ENCODE results near the gene PCBP3.

PCBP3 gene

DNA sequence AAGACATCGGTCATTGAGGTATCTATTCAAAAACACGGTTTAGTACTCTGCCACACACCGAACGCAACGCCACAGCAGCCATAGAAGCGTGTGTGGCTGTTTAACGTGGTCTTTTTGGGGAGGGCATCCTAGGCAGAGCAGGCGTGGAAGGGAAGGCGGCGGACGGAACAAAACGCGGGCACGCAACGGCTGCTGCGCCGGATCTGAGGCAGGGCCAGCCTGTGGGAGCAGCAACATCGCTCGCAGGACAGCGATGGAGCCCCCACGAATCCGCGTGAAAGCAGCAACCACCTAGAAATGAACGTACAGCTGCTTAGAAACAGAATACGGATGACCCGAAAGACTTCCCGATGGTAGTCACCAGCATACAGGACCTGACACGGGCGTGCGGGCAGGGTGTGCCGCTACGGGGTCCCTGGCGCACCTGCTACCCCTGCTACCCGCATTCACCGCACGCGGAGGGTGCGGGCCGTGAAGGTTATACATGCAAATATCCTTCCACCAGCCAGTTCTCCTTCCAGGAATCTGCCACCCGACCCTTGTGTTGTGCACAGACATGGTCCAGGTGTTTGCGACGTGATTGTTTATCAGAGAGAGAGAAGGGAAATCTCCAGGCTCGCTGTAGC lies 223.6 kb downstream of the PCBP3 start:
- DNase-seq, result peak; percentile 14 to 58

DNA sequence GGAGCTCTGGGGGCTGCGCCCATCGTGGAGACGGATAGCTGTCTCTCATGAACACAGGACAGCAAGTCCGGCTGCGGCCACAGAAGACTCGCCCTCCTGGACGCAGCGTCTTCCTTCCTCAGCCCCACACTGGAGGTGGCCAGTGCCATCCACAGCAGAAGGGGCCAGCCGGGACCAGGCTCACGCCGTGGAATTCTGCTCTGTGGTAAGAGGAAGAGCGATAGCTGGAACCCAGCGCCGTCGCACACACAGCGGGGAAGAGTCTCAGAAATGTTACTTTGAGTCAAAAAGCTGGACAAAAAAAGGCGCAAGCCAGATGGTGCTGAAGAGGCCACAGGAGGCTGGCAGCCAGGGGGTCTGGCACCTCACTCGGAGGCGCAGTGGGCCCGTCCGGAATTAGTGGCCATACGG lies 224.2 kb downstream of the PCBP3 start:
- no peak for DNase-seq

DNA sequence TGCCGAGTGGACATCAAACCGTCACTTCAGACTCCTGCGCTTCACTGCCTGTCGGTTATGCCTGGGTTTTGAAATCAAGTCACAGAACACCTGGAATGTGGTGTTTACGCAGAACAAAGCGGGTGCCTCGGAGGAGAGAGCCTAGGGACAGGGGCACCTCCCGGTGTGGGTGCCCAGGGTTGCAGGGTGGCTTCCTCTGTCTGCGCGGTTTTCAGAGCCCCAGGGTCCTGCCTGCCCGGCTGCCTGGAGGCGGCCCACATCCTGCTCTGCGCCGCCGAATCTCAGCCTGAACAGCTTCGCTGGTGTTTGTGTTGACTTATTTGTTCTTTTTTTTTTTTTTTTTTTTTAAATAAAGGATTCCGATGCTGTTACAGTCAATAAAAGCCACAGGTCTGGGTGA lies 224.6 kb downstream of the PCBP3 start:
- DNase-seq, result no peak

DNA sequence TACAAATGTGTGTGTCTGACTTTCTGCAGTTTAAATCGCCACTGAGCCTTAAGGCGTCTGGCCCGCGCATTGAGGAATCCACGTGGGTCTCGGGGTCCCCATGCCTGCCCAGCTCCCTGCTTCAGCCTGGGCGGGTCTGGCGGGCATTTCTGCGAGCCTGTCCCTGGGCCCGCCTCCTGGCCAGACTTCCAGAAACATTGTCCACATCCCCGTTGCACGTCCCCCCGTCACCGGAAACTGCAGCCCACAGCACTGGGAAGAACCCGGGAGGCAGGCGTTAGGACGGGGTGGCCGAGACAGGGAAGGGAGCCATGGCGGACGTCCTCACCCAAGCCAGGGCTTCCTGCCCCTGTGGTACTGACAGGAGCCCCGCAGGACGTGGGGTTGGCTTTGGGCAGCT lies 225.0 kb downstream of the PCBP3 start:
- no peak for DNase-seq

DNA sequence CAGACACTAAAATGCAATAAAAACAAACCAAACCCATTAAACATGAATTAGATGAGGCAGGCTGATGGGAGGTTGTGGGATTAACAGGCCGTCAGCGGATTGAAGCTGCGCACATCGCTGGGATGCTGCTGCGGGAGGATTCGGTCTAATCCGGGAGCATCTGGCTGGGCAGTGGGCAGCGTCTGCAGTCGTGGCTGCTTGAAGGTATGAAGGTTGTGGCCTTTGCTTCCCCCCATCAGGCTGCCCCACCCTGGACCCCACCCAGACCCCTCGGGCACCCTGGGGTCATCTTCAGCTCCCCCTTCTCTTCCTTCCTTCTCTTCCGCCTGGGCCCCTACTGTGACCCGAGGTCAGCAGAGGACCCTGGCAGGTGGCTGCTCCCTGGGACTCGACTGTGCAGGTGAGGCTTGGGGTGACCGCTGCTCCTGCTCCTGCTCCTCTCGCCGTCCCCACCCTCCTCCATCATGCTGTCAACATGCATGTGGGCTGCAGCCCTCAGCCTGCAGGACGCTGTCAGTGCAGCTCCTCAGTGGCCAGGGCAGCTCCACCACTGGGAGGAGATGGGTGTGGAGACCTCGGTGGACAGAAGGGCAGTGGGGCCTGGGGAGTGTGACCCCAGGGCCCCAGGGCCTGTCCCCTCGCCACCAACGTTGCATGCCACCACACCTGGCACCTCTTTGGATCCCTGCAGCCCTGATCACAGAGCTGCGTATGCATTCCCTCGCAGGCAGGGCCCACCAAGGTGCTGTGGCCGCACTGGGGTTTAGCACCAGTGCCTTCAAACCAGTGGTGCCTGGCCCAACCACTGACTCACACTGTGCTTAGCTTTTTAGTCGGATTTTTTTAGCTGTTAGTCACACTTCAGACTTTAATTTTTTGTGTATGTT lies 225.8 kb downstream of the PCBP3 start:
- DNase-seq, result no peak

DNA sequence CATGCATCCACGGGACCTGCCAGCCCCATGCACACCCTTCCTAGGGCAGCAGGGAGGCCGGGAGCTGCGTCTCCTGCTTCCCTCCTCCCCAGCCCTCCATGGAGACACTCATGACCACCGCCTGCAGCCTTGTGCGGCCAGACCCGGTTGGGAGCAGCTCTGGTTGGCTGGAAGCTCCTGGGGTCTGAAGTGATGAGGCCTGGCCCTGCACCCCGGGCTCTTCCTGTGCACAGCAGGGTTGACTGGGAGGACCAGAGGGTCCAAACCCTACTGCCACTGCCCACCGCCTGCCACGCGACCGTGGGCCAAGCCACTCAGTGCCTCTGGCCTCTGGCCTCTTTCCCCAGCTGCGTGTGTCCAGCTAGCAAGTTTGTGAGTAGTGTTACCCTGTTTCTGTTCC lies 226.9 kb downstream of the PCBP3 start:
- DNase-seq, result no peak

DNA sequence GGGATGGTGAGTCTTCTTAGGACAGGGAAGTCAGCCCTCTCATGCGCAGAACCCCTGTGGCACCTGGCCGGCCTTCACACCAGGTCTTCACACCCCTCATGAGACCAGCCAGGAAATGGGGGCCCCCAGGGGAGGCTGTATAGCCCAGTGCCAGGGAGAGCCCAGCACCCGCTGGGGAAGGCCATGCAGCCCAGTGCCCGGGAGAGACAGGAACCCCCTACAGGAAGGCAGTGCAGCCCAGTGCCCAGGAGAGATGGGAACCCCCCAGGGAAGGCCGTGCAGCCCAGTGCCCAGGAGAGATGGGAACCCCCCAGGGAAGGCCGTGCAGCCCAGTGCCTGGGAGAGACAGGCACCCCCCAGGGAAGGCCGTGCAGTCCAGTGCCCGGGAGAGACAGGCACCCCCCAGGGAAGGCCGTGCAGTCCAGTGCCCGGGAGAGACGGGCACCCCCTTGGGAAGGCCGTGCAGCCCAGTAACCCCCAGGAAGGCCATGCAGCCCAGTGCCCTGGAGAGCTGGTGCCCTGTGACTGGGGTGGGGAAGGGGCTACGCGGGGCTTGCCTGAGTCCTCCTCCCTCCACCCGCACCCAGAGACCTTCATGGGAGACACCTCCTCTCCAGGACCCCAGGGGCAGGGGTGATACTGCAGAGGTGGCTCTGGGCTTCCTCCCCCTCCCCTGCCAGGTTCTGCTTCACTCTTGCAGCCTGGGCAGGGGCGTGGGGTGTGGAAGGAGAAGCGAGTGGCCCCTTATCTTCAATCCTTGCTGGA lies 227.5 kb downstream of the PCBP3 start:
- no peak for DNase-seq

DNA sequence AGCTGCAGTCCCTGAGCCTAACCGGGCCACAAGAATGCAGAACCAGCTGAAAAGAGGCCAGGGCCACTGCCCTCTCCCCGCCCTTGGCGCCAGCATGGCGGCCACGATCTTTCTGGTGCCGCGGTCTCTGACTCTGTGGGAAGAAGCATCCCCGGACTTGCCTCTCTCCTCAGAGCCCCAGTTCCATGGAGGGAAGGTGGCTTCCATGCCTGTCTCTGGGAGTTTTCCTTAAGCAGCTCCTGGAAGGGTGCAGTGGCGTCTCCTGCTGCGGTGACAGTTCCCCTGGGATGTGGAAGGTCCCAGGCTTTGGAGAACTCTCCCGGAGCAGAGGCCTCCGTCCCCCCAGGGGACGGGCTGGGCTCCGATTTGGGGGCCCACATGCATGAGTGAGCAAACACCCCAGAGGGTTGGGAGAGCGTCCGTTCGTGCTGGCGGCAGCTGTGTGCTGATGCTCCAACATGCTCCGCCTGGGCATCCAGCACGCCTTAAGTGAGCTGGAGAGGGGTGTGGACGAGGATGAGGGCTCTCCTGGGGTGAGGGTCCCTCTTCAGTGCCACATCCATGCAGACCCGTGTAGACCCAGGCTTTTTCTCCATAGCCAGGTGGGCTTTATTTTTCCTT lies 228.2 kb downstream of the PCBP3 start:
- DNase-seq, result no peak

DNA sequence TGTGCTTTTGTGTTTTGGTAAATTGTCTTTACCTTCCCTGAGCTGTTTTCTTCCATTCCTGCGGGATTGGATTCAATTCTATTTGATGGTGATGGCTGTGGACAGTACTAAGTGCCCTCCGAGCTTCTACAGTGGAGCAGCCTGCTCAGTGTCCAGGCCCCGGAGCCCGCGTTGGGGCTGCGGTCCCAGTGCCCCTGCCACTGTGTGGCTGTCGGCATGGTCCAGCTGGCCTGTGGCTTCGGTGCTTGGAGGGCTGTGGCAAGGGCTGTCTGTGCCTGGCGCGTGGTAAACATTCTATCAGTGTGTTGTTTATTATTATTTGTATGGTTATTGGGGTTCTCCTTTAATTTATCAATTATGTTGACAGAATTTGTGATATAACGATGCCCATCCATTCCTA lies 228.9 kb downstream of the PCBP3 start:
- no peak for DNase-seq

DNA sequence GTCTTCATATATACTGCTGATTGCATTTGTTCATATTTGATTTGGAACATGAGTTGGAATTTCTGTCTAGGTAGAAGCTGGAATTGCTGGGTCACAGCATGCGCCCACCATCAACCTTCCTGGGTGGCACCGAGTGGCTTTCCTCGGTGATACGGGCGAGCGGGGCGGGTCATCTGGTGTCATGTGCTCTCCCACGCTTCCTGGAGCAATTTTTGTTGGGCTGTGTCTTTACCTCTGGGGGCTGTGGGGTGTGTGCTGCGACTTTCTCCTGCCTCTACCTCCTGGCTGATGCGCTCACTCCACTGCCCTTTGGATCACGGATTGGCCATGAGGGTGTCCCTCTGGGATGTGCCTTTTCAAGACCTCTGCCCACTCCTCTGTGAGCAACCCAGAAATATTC lies 229.4 kb downstream of the PCBP3 start:
- no peak for DNase-seq

DNA sequence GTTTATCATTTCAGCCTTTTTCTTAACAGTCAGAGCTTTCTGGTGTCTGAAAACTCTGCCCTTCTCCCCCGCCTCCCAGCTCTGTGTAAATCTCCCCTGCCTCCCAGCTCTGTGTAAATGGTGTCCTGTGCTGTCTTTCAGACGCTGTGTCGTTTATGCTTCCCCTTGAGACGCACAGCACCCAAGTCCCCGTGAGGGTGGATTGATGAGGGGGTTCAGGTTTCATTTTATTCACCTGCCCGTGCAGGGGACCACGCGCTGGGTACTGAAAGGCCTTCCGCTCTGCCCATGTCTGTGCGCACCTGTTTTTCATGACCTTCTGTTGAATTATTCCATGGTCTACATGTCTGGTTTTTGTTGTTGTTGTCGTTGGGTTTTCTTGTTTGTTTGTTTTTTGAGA lies 229.9 kb downstream of the PCBP3 start:
- no peak for DNase-seq

DNA sequence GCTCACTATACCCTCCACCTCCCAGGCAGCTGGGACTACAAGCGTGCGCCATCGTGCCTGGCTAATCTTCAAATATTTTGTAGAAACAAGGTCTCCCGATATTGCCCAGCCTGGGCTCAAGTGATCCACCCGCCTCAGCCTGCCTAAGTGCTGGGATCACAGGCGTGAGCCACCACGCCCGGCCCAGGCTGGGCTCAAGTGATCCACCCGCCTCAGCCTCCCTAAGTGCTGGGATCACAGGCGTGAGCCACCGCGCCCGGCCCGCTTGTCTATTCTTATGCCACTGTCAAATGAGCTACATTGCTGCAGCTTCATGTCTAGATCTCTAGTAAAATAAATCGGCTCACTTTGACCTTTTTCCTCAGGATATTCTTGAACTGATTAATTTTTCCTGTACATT lies 230.3 kb downstream of the PCBP3 start:
- no peak for DNase-seq

DNA sequence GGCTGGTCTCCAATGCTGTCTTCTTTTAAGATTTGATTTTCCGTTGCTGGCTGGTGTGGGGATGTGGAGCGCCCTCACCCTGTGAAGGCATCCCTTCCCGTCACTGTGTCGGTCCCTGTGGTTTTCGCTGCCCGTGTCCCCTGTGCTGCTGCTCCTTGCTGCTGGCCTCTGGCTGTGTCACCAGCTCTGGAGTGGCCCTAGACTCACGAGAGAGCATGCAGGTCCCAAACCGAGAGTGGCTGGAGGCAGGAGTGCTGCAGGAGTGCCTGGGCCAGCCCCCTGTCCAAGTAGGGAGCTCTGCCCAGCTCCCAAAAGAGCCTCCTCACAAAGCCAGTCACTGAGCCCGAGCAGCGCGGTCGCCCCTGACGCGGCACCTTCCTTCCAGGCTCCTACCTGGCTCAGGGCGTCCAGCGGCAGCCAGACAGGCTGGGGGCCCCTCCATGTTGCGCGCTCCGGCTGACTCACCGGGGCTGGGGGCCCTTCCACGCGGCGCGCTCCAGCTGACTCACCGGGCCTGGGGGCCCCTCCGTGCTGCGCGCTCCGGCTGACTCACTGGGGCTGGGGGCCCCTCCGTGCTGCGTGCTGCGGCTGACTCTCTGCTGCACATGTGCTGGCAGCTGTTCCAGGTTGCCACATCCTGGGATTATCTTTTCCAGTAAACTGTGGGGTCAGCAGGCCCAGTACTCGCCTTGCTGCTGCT lies 231.3 kb downstream of the PCBP3 start:
- no peak for DNase-seq

DNA sequence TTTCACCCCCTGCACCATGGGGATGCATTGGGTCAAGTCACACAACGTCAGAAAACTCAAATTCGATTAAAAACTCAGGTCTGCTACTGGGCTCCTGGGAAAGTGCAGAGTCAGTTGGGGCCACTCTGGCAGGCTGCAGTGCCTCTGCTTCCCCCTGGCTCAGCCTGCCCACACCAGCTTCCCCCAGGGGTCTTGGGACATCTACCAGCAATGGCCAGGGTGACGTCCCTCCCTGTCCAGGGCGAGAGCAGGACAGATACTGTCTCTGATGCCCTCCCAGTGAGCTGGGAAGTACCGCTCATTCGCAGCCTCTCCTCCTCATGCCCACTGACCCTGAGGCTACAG lies 231.9 kb downstream of the PCBP3 start:
- DNase-seq, result no peak

DNA sequence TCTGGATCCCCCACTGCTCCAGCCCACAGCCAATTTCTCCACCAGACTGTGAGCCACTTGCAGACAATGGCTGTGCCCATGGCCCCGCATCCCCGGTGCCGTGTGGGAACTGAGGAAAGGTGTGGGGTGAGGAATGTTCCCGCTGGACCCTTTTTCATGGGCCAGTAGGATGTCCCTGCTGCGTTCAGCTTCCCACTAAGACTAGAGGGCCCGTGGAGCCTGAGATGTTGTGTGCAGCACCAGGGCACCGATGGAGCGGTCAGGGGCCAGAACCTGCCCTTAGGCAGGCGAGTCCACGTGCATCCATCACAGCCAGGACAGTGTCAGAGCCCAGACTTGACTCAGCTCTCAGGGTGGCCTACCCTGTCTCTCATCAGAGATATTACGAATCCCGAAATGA lies 232.4 kb downstream of the PCBP3 start:
- no peak for DNase-seq

DNA sequence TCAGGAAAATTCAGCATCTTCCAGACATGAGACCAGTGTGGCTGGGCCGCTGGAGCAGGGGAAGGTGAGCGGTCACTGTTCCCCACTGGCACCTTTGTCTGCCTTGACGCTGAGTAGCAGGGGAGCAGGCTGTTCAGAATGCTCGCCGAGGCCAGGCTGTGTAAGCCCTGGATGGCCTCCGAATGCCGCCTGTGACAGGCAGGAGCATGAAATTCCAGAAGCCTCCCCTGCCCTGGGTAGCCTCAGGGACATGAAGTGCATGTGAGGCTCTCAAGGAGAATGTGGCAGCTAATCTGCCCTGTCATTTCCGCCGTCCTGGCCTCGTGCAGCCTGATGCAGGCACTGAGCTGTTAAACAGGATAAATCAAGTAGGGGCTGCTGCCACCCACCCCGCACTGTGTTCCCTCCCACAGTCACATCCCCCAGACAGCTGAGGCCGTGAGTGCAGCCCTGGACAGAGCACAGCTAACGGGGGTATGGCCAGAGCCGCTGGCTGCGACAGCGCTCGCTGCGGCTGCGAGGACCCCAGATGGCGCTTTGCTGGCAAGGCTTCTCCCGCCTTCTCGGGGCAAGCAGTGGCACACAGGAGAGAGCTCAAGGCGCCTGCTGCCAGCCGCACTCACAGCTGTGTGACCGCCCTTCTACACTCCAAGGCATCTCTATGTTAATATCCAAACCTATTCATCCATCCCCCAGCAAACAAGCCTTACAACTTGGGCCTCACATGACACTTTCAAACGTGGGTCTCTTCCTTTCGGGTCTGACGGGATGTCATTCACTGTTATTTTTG lies 233.1 kb downstream of the PCBP3 start:
- DNase-seq, result no peak

DNA sequence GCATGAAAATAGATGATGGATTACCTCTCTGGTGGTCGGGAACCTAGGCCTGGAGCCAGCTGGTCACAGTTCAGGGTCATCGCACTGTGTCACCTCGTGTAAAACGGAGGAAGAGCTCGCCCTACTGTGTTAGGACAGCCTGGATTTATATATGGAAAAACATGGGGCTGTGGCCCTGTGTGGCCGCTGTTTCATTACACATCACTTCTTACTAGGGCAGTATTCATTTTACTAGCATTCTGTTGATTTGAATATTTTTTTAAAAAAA lies 233.6 kb downstream of the PCBP3 start:
- DNase-seq, result no peak

DNA sequence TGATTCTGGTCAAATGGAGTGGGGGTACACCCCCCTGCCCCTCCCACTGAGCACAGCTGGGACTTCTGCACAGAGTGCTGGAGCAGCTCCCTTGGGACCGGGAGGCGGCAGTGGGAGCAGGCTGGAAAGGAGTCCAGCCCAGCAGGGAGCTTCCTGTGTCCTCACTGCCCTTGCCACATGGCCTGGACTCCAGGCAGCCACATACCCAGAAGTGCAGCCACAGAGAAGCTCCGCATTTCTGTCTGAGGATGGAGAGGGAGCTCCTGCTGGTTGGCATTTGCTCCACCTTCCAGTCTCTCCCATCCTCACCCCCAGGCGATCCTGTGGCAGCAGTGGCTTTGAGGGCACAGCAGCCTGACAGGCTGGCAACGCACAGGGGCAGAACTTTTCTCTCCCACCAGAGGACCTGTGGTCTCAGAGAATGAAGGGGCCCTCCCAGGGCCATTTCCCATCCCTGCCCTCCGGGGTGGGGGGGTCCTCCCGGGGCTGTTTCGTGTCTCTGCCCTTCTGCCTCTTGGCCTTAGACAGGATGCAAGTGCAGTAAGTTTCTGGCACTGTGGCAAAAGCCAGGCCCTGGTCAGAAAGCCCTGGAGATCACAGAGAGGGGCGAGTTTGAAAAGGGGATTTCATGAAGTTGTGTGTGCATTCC lies 234.4 kb downstream of the PCBP3 start:
- DNase-seq, result no peak

DNA sequence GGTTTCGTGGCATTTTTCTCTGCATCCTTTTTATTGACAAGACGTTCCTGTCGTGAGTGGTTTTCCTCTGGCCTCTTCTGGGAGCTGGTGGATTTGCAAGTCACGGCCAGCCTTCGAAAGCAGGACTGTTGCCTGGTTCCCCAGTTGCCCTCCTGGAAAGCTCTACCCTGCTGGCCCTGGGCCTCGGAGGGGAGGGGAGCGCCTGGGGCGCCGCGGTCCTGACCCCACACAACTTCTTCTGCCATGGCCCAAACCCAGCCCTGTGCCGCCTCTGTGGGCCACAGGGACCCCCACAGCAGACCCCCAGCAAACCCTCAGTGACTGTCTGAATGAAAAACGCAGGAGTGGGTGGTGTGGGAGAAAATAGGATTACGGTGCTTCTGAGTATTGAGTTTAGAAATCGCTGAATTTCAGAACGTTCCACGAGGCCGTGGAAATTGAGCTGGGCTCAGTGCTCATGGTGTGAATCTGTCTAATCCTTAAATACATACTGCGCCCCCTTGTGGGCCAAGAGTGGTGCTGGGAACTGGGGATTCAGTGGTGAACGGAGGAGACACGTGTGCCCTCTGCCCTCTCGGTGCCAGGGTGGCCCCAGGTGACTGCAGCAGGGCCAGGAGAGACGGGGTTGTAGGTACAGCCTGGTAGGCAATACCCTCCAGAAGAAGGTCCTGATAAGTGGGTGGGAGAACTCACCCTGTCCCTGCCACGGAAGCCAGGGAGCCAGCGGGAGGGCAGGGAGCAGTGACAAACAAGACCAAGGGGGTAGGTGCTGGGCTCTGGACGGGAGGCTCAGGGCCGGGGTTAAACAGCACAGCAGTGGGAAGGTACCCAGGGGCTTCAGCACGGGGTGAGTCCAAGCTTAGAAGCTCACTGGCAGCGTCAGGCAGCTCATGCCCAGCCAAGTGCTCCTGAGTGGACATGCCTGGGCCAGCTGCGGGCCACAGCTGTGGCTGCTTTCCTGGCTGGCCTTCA lies 236.9 kb downstream of the PCBP3 start:
- DNase-seq, result peak; percentile 43 to 93

DNA sequence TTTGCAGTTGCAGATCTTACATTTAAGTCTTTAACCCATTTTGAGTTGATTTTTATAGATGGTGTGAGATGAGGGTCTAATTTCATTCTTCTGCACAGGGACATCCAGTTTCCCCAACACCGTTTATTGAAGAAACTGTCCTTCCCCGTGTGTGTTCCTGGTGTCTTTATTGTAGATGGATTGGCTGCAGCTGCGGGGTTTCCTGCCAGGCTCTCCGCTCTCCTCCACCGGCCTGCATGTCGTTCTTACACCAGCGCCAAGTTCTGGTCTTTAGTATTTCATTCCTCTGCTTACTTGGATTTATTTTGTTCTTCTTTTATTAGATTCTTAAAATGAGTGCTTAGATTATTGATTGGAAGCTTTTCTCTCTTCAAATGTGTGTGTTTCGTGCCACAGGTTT lies 239.1 kb downstream of the PCBP3 start:
- no peak for DNase-seq

DNA sequence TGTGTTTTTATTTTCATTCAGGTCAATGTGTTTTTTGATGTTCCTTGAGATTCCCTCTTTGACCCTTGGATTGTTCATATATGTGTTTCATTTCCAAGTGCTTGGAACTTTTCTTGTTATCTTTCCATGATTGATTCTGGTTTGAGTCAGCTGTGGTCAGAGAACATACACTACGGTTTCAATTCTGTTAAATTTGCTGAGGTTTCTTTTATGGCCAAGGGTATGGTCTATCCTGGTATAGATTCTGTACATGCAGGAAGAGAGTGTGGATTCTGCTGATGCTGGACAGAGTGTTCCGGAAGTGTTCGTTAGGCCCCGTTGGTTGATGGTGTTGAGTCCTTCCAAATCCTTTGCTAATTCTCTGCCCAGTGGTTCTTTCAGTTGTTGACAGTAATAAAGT lies 239.6 kb downstream of the PCBP3 start:
- DNase-seq, result no peak

Measured in NCI-H526 (cell line).